SJSA1 (cell line): ENCODE results near the gene SLC6A8. TPM values are rescaled to one million over a fixed set of nuclear protein-coding genes. Genes with fewer than 3 reads are reported as not detected.
A peak's percentile ranks its signal among the peaks of the same experiment; 100 is the strongest.

ENCODE experiments used
- DNase-seq, 2 experiments: peaks; one replicate each; pipeline ENCODE4 v3.0.0-alpha.2; 2015 to 2020; ENCODE audit warnings: low spot score in 2 of 2, low read depth in 1 of 2
- H3K27ac ChIP-seq: fragments of 250-450 bp; sonication (Bioruptor Pico); 2 replicates; pipeline ENCODE4 v1.5.1; 2020; ENCODE audit warnings: mild to moderate bottlenecking, moderate library complexity
- H3K27me3 ChIP-seq: fragments of 250-450 bp; sonication (Bioruptor Pico); replicated peaks from 2 replicates; pipeline ENCODE4 v1.5.1; 2020; ENCODE audit warnings: mild to moderate bottlenecking, moderate library complexity
- H3K36me3 ChIP-seq: fragments of 250-450 bp; sonication (Bioruptor Pico); 2 replicates; pipeline ENCODE4 v1.5.1; 2020; ENCODE audit warnings: mild to moderate bottlenecking
- H3K4me1 ChIP-seq: fragments of 250-450 bp; sonication (Bioruptor Pico); replicated peaks from 2 replicates; pipeline ENCODE4 v1.6.1; 2021; ENCODE audit warnings: mild to moderate bottlenecking
- H3K4me3 ChIP-seq: fragments of 250-450 bp; sonication (Bioruptor Pico); 2 replicates; pipeline ENCODE4 v1.5.1; 2020; ENCODE audit warnings: mild to moderate bottlenecking
- H3K9me3 ChIP-seq: fragments of 250-450 bp; sonication (Bioruptor Pico); replicated peaks from 2 replicates; pipeline ENCODE4 v1.5.1; 2020; ENCODE audit warnings: mild to moderate bottlenecking
- total RNA-seq: library from RNA; depleted of rRNA; stranded (reverse); fragments of >200 nt; shearing (Covaris generic); gene quantifications from 2 replicates; pipeline ENCODE4 v1.2.3, GENCODE V29; 2014; rRNA removed

The SLC6A8 gene
- total RNA-seq, result 0.66 and 2.7 TPM in 2 replicates

GRCh38 chrX:153687121-153688039 is at the start of gene SLC6A8:
Gene SLC6A8 (plus strand): TSS chrX:153687926. CDS start chrX:153688575, 649 bp downstream.
- DNase-seq, result peak; percentile 29 to 60
- Histone ChIP-seq H3K27ac (no peak within 1 kb of the TSS), H3K36me3 (no peaks in the 10 kb centered on the region), H3K4me1 (no peaks in the 10 kb centered on the region), H3K4me3 (no peak within 1 kb of the TSS), H3K27me3 (no peaks in the 10 kb centered on the region), H3K9me3 (no peaks in the 10 kb centered on the region)

- Histone ChIP-seq H3K9me3 (no peaks in the 10 kb centered on the region), H3K4me1 (no peaks in the 10 kb centered on the region), H3K27ac (no peak overlapping the region), H3K4me3 (no peak overlapping the region), H3K27me3 (no peaks in the 10 kb centered on the region), H3K36me3 (no peaks in the 10 kb centered on the region)
- no peak for DNase-seq
These were observed 49.7 kb upstream of the SLC6A8 start for GRCh38 chrX:153638041-153638371.

- no peak for DNase-seq
- Histone ChIP-seq H3K9me3 (no peaks in the 10 kb centered on the region), H3K36me3 (no peaks in the 10 kb centered on the region), H3K4me3 (no peak overlapping the region), H3K27me3 (peaks cover 5% of the 10 kb centered on the region), H3K27ac (no peak overlapping the region), H3K4me1 (no peaks in the 10 kb centered on the region; the same call in 1 of the 2 replicates)
These were observed 49.1 kb upstream of the SLC6A8 start for GRCh38 chrX:153638436-153639176.

GRCh38 chrX:153639177-153640044 is 48.3 kb upstream of the SLC6A8 start:
- H3K27ac ChIP-seq, result no peak overlapping the region
- H3K27me3 ChIP-seq, result peaks cover 9% of the 10 kb centered on the region
- H3K4me3 ChIP-seq, result no peak overlapping the region
- no peak for DNase-seq
- H3K9me3 ChIP-seq, result no peaks in the 10 kb centered on the region
- H3K4me1 ChIP-seq, result no peaks in the 10 kb centered on the region; the same call in 1 of the 2 replicates
- no peaks in the 10 kb centered on the region for H3K36me3 ChIP-seq

- Histone ChIP-seq H3K4me1 (no peaks in the 10 kb centered on the region; the same call in 1 of the 2 replicates), H3K4me3 (no peak overlapping the region), H3K36me3 (no peaks in the 10 kb centered on the region), H3K27me3 (peaks cover 16% of the 10 kb centered on the region), H3K27ac (no peak overlapping the region), H3K9me3 (no peaks in the 10 kb centered on the region)
- DNase-seq, result no peak
These were observed 47.6 kb upstream of the SLC6A8 start for GRCh38 chrX:153640045-153640686.

- Histone ChIP-seq H3K36me3 (no peaks in the 10 kb centered on the region), H3K4me1 (no peaks in the 10 kb centered on the region; the same call in 1 of the 2 replicates), H3K9me3 (no peaks in the 10 kb centered on the region), H3K27me3 (peaks cover 19% of the 10 kb centered on the region), H3K27ac (no peak overlapping the region), H3K4me3 (no peak overlapping the region)
- DNase-seq, result no peak
These were observed 46.8 kb upstream of the SLC6A8 start for GRCh38 chrX:153640736-153641575.

- H3K9me3 ChIP-seq, result no peaks in the 10 kb centered on the region
- H3K27me3 ChIP-seq, result peaks cover 19% of the 10 kb centered on the region
- no peak overlapping the region for H3K27ac ChIP-seq
- H3K4me1 ChIP-seq, result no peaks in the 10 kb centered on the region; the same call in 1 of the 2 replicates
- DNase-seq, result no peak
- no peak overlapping the region for H3K4me3 ChIP-seq
- H3K36me3 ChIP-seq, result no peaks in the 10 kb centered on the region
These were observed 46.1 kb upstream of the SLC6A8 start for GRCh38 chrX:153641627-153642026.

GRCh38 chrX:153642051-153642654 is 45.6 kb upstream of the SLC6A8 start:
- Histone ChIP-seq H3K9me3 (no peaks in the 10 kb centered on the region), H3K4me1 (no peaks in the 10 kb centered on the region; the same call in 1 of the 2 replicates), H3K27me3 (peaks cover 19% of the 10 kb centered on the region), H3K36me3 (no peaks in the 10 kb centered on the region), H3K27ac (no peak overlapping the region), H3K4me3 (no peak overlapping the region)
- DNase-seq, result no peak

- H3K4me3 ChIP-seq, result no peak overlapping the region
- no peak for DNase-seq
- H3K27me3 ChIP-seq, result peaks cover 19% of the 10 kb centered on the region
- no peak overlapping the region for H3K27ac ChIP-seq
- no peaks in the 10 kb centered on the region for H3K9me3 ChIP-seq
- no peaks in the 10 kb centered on the region; the same call in 1 of the 2 replicates for H3K4me1 ChIP-seq
- no peaks in the 10 kb centered on the region for H3K36me3 ChIP-seq
These were observed 44.9 kb upstream of the SLC6A8 start for GRCh38 chrX:153642655-153643430.

- Histone ChIP-seq H3K36me3 (no peaks in the 10 kb centered on the region), H3K27ac (no peak overlapping the region), H3K4me1 (no peaks in the 10 kb centered on the region; the same call in 1 of the 2 replicates), H3K4me3 (no peak overlapping the region), H3K9me3 (no peaks in the 10 kb centered on the region), H3K27me3 (peaks cover 19% of the 10 kb centered on the region)
- DNase-seq, result peak in 1 of 2 experiments; percentile 19
These were observed 44.0 kb upstream of the SLC6A8 start for GRCh38 chrX:153643431-153644351.
